Sigmoid colon (tissue), 4 donors: ENCODE measurements around the gene SLC12A9.
"Not testable (repeated sequence)": the region's sequence is repeated elsewhere in the genome, so short reads cannot be mapped to it uniquely, and the experiment has no call there.

Experiments
- EP300 ChIP-seq, 4 donors: sonication (generic); formaldehyde crosslinking; IDR thresholded peaks; one replicate each; pipeline ENCODE4 v1.6.1; 2017; ENCODE audit warnings: antibody characterized with exemption in 4 of 4
- POLR2AphosphoS5 ChIP-seq, 4 donors: sonication (generic); formaldehyde crosslinking; IDR thresholded peaks; one replicate each; pipeline ENCODE4 v1.6.1; 2017; ENCODE audit warnings: antibody characterized with exemption in 4 of 4
- TF ChIP-seq, protein P1 (sequence below), 4 experiments: fragments of 450-650 bp in 3 of 4; fragments of 200-600 bp in 1 of 4; IDR thresholded peaks; one replicate each; pipeline ENCODE4 v1.5.1; 2016 to 2019; ENCODE audit warnings: antibody characterized with exemption in 4 of 4, mild to moderate bottlenecking in 3 of 4, moderate library complexity in 2 of 4

DNA sequence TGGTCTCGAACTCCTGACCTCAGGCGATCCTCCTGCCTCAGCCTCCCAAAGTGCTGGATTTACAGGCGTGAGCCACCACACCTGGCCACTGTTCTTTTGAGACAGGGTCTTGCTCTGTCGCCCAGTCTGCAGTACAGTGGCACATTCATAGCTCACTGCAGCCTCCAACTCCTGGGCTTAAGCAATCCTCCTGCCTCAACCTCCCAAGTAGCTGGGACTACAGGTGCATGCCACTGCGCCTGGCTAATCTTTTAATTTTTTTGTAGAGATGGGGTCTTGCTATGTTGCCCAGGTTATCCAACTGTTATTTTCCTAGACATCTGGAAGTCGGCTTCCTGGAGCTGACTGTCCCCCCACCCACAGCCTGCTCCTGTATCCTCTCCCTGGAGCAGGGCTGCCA, 45.6 kb upstream of the SLC12A9 start:
- not testable (repeated sequence) for TF ChIP-seq POLR2AphosphoS5, EP300 (IDR thresholded peaks at IDR 0.05)
- TF ChIP-seq, protein P1, sequence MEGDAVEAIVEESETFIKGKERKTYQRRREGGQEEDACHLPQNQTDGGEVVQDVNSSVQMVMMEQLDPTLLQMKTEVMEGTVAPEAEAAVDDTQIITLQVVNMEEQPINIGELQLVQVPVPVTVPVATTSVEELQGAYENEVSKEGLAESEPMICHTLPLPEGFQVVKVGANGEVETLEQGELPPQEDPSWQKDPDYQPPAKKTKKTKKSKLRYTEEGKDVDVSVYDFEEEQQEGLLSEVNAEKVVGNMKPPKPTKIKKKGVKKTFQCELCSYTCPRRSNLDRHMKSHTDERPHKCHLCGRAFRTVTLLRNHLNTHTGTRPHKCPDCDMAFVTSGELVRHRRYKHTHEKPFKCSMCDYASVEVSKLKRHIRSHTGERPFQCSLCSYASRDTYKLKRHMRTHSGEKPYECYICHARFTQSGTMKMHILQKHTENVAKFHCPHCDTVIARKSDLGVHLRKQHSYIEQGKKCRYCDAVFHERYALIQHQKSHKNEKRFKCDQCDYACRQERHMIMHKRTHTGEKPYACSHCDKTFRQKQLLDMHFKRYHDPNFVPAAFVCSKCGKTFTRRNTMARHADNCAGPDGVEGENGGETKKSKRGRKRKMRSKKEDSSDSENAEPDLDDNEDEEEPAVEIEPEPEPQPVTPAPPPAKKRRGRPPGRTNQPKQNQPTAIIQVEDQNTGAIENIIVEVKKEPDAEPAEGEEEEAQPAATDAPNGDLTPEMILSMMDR (IDR thresholded peaks at IDR 0.05): not testable (repeated sequence)
